NCI-H1417 (cell line): Measurements from ENCODE around the gene CCDC169.
A peak's percentile ranks its signal among the peaks of the same experiment; 100 is the strongest.
"Not testable (repeated sequence)": the region's sequence is repeated elsewhere in the genome, so short reads cannot be mapped to it uniquely, and the experiment has no call there.

ENCODE experiments used
- DNase-seq, 3 experiments: peaks; one replicate each; lab custom pipeline; 2025; lab: John Stamatoyannopoulos, UW

Gene CCDC169

DNA sequence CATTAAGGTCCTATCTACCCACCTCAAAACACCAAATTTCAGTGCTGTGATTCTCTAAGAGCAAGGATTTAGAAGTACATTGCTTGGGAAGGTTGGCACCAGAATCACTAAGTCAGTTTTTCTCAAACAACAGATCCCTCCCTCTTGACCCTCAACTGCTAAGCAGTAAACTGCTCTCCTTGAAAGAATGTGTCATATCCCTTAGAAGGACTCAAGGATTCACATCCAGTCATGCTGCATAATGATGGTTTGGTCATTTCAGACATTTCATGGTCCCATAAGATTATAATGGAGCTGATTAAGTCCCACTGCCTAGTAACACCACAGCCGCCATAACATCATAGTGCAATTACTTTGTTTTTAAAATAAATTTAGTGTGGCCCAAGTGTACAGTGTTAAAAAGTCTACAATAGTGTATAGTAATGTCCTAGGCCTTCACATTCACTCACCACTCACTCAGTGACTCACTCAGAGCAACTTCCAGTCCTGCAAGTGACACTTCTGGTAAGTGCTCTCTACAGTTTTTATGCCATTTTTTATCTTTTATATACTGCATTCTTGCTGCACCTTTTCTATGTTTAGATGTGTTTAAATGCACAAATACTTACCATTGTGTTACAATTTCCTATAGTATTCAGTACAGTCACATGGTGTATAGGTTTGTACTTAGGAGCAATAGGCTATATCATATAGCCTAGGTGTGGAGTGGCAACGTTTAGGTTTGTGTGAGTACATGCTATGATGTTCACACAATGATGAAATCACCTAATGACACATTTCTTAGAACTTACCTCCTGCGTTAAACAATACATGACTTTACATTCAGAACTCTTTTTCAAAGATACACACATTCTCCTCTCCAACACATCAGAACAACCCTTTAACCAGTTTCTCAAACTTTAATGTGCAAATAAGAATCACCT is 15.7 kb upstream of the CCDC169 start:
- no peak for DNase-seq

DNA sequence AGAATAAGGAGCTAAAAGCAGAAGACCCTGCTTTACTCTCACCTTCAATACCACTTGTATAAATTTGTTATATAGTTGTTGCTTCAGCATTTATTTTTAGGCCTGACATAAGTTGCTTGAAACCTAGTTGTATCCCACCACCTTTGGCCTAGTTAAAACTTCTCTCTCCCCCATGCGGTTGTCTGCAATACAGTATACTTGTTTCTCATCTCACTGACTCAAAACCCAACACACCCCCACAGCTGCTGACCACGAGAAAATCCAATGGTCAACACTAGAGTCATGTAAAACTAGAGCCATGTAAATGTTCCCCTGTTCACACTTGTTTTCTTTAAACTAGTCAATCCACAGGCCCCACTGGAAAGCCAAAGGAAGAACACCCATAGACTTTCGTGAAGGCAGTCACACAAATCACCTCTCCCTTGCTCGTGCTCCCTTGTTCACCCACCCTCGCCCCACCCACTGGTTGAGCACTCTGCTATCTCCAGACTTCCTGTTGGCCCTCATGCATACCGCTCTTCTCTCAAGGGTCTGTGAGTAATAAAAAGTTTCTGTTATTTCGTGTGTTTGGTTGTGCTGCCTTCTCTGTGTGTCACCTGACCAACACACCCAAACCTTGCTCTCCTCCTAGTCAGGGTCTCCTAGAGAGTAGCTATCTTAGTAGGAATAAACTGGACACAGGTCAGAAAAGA is 12.9 kb upstream of the CCDC169 start:
- no peak for DNase-seq

DNA sequence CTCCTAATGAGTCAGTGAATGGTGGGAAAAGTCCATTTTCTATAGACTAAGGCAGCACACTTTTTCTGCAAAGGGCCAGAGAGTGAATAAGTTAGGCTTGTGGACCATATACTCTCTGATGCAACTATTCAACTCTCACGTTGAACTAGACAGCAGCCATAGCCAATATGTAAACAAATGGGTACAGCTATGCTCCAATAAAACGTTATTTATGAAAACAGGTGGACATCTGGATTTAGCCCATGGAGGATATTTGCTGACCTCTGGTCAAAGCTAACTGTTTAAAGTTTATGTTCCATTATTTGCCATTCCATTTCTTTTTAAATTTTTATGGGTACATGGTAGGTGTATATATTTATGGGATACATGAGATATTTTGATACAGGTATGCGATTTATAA is 4.7 kb upstream of the CCDC169 start:
- DNase-seq, result no peak

DNA sequence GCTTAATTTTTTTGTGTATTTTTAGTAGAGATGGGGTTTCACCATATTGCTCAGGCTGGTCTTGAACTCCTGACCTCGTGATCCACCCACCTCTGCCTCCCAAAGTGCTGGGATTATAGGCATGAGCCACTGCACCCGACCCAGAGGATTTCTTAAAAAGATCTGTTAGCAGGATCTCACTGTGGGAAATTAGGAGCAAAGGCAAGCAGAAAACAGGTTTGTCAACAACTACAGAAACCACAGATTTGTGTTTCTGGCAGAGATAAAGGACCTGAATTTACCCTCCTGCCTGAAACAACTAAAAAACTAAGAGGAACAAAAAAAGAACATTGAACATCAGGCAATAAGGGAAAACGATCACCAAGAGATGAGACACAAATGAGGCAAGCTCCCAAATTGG is 1.9 kb upstream of the CCDC169 start:
- not testable (repeated sequence) for DNase-seq

DNA sequence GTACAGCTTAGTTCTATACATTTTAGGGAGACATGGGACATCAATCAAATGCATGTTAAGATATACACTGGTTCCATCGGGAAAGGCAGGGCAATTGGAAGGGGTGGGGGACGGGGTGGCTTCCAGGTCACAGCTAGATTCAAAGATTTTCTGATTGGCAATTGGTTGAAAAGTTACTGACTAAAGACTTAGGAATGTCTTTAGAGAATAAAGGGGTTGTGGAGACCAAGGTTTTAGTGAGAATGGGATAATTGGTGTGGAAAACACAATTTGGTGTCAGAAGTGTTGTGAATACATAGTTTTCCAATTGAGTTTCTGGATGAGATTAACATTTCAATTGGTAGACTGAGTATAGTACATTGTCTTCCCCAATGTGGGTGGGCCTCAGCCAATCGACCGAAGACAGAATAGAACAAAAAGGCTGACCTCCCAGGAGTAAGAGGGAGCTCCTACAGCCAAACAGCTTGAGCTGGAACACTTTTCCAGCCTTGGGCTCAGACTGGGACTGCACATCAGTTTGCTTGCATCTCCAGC is 988 bp upstream of the CCDC169 start:
- DNase-seq, result no peak

DNA sequence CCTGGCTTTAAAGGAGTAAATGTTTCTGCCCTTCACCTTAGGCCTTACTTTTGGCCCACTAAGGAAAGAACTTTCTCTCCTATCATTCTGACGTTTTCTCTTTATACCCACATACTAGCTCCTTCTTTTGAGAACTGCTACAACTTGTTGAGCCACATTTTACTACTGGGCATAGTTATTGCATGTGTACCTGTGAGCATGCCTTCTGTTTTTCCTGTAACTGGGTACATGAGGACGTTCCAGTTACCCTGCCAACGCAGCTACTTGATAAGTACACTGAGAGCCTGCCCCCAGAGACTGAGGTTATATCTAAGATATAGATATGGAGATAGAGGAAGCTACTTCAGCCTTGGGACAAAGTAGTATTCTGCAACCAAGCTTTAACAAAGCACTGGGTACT is 3.5 kb downstream of the CCDC169 start:
- no peak for DNase-seq

DNA sequence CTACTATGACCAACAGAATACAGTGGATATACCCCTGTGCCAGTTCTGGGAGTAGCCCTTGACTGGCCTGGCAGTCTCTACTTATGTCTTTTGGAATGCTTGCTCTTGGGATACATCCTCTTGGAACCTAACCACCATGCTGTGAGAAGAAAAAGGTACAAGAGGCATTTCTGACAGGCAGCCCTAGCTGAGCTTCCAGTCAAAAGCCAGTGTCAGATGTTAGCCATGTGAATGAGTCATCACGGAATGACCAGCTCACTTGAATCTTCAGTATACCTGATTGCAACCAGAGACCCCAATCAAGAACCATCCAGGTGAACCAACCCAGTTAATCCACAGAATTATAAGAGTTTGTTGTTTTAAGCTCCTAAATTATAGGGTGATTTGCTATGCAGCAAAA is 4.1 kb downstream of the CCDC169 start:
- DNase-seq, result no peak

DNA sequence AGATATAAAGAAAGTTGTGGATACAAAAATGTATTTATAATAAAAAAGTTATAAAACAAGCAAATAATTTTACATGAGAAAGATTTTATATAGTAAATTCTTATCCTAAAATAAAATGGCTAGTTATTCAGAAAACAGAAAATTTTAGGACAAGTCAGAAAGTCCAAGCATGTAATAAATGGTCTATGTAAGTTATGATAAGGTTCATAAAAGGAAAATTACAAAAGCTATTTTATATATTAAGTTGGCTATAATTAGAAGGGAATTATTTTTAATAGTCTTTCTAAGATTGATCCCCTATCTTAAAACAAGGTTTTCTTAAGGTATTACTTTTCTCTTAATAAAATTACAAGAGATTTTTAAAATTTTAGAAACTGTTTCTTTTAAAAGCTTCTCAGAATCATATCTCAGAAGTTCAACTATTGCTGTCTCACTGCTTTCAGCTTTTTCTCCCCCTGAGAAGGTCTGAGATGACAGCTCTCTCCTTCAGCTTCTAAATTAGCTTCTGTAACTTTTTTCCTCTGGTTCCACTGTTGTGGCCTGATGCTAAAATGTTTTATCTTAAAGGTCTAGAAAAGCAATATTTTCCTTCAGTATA is 8.7 kb downstream of the CCDC169 start:
- DNase-seq, result peak in 2 of 3 experiments; percentile 3 to 21

DNA sequence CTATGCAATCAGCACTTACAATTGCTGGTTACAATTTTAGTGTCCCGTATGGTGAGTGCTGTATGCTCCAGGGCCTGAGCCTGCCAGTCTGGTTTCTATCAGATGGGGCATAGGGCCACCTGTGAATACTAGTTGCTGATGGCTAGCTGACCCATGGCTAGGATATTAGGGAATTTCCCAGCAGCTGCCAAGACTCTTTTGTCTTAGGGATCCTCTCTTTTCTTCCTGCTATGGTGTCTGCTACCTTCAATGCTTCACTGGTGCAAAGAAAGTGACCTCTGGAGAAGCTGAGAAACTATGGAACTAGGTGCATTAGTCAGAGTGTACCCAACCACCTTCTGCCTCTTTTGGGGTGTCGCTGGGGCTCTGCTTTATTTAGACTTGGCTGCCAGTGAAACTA is 11.6 kb downstream of the CCDC169 start:
- DNase-seq, result no peak

DNA sequence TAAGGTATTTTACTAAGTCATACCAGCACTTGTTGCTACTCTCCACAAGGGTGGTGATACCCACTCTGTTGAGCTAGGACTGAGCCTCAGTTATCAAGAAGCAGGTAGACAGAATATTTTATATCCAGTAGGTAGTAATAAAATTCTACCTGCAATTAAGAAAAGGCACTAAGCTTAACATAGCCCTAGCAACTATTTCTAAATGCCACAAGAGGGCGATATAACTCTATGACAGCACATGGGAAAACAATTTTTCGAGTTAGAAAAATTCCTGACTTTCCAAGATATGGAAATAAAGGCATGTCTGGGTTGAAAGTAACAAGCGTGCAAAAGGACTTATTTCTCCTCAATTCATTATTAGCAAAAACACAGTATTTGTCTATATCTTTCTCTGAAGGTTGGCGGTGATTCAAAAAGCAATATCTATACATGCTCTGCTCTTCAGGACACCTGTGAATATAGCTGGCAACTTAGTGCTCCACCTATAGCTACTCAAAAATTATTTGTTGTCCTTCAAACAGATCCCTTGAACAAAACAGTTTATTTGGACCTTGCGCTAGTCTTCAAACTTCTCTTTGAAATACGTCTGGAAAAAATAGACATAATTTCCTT is 14.7 kb downstream of the CCDC169 start:
- peak; percentile 5 to 64 (median 52) for DNase-seq

DNA sequence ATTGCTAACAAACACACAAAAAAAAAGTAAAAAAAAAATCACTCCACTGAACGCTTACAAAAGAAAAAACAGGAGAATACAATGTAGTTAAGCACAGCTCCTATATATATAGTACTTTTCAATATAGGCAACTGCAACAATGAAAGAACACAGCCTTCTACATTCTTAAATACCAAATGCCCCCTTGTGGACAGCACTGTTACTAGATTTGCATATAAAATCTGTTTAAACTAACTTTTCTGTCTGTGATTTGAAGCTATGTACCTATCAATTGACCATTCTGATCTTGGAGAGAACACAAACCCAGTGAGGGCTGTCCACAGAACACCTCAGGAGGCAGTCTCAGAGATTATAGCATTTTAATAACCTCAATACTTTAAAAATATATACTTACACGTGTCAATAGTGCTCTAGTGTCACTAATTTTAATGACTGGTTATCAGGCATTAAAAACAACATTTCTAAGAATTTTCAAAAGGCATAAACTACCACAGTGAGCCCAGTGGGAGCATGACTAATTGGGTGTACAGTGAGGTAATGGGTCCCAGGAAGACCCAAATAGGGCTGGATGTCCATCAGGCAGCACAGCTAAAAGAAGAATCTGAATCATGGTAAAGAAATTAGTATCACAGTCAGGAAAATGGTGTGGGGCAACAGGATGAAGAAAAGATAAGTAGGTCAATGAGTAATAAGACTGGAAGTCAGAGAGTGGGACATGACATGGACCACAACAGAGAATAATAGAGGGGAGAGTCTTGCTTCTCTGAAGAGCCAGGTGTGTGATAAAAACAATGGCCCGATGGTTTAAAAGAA is 22.2 kb downstream of the CCDC169 start:
- peak; percentile 20 to 76 (median 70) for DNase-seq

DNA sequence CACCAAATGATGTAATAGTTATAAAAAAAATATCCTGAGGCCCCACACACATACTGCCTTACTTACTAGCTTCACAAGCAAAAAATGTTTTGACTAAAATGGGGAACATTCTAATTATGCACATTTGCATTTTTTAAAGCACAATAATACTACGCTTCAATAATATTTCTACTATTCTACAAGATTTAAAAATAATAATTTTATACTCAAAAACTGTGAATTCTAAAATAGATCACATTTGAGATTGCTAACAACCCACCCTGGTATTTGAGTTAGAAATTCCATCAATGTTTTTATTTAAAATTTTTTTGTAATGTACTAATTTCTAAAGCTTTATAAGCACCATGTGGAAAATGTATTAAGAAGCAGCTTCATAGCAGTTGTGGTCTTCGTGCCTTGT is 24.2 kb downstream of the CCDC169 start:
- no peak for DNase-seq

DNA sequence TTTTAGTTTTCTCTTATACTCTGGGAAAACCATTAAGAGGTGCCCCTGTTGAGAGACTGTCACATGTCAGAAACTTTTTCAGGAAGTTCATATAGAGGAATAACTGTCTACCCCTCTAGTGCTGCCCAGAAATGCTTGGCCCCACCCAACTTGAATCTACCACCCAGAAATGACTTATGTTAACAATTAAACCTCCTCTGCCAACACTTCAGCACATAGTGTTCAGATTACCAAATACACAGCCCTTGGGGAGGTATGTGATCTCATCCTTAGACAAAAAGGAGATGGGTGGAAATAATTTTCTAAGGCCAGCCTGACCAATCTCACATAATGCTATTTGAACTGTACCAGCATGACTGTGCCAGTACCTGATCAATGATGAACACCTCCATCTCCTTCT is 35.6 kb downstream of the CCDC169 start:
- DNase-seq, result no peak

DNA sequence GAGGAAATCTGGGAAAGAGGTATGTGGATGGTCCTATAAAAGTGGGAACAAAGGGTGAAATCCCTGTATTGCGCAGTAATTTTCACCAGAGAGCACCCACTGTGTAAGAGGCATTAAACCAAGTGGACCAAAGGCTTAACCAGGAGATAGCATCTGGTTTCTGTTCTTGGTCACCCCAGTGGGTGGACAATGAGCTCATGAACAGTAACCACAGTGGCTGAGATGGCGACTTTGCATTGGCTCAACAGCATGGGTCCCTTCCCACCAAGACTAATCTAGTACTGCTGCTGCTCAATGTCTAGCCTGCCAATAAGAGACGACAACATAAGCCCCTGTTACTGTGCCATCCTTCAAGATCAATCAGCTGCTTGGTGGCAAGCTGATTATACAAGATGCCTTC is 36.6 kb downstream of the CCDC169 start:
- DNase-seq, result no peak

DNA sequence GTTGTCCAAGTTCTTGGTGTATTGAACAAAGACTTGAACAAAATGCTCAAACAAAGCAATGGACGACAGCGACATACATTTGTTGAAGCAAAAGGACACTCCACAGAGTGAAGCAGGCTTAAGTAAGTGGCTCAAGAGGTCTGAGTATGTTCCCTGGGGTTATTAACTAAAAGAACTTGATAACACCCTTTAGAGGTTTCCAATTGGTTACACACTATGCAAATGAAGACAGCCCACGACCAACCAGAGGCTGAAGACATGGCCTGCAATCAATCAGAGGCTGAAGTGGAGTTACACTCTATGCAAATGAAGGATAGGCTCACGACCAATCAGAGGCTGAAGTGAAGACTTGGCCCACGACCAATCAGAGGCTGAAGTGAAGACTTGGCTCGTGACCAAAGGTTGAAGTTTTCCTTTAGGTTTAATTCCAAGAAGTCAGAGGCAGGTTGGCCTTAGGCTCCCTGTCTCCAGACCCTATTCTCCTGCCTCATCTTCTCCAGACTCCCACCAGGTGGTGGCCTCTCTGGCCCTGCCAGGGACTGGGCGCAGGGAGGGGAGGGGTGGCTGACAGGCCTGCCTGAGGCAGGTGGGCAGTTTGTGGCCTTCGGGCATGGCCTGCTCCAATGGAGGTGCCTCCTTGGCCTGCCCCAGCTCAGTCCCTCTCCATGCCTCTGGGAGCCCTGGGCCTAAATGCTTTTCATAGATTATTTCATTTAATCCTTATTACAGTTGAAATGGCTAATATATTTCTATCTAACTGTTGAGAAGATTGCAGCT is 38.1 kb downstream of the CCDC169 start:
- no peak for DNase-seq

DNA sequence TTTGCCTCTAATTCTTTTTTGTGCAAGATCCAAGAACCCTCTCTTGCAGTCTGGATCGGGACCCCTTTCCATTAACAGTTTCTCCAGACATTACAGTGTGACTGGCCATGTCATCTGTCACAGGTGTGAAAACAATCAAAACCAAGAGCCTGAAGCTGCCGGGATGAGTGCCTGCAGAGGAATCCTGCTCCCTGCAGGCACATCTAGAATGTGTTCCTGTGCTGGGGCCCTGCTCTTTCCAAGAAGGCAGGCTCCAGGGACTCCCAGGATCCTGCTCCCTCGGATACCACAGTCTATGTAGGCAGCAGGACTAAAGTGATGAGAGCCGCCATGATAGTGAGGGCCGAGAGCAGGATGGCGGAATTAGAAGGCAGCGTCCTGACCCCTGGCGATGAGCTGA is 38.8 kb downstream of the CCDC169 start:
- no peak for DNase-seq

DNA sequence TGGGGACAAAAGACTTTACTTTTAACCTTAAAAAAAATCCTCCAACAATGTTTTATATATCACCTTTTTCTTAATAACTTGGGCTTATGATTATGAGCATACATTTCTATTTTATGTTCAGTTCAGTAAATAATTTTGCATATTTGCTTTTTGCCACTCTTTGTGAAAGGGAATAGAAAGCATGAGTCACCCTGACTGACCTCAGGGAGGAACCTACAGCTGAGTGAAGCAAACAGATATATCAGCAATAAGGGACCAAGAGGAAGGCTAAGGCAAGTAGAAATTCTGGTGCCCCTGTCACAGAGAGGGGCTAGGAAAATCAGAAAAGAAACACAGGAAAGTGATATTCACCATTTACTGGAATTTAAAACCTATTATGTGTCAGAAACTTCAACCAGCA is 46.1 kb downstream of the CCDC169 start:
- DNase-seq, result no peak

DNA sequence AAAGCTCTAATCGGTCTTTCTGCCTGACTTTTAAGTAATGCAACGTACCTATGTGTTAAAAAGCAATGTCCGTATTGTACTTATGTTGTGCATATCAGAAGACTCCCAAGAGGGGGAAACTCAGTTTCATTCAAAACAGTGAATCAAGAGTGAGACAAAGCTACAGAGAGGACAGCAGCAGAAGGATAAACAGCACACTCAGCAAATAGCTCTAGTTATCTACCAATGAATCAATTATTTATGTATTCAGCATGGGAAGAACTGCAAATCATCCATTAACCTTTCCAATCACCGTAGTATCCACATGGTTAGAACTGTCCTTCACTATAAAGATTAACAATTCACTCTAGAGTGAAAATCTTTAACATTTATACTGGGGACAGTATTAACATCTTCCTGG is 46.6 kb downstream of the CCDC169 start:
- DNase-seq, result no peak

DNA sequence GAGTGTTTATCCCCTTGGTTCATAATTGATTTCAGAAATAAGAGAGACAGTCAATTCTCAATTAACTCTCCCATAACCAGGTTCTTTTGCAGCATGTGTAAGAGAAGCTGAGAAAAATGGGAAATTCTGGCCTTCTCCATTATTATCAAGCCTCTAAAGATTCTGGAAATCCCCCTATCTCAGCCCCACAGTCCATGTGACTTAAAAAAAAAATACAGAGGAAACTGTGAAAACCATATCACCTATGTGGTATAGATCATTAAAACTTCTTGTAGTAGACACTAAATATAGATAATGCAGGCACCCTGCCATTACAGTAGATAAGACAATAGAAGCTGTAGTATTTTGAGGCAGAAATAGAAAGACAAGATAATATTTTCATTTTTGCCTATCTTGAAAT is 48.9 kb downstream of the CCDC169 start:
- DNase-seq, result no peak

DNA sequence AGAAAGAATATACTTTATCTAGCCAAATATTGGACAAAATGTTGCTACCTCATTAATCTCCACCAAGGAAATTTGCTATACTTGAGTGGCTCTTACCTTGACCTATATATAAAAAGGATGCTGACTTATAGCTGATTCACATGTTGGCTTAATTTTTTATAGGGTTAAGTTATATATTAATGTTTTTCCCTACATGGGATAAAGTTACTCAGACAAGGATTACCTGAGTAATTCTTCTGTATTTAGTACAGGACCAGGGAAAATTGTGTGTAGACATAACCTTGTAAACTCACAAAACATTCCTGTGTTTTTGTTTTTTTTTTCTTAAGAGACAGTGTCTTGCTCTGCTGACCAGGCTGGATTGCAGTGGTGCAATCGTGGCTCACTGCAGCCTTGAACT is 52.6 kb downstream of the CCDC169 start:
- DNase-seq, result no peak

DNA sequence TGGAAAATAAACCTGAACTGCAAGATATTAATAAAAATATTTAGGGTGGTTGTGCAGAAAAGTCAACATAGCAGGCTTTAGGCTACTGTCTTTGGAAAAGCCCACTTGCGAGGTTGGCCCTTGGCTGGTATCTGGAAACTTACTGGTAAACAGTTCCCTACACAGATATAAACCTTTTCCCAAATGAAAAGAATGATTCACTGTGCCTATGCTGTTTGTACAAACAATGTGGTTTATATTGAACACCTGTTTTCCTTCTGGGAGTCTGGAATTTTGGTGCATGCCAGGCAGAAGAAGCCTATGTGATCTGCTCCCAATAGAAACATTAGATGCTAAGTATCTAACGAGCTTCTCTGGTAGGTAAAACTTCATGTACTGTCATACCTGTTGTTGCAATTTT is 53.5 kb downstream of the CCDC169 start:
- no peak for DNase-seq
